A549 (cell line): ENCODE data around the gene PLA2G4A. TPM values are rescaled to one million over a fixed set of nuclear protein-coding genes. Genes with fewer than 3 reads are reported as not detected.
A peak's percentile ranks its signal among the peaks of the same experiment; 100 is the strongest.

ENCODE experiments used
- ATAC-seq, 2 experiments: fragments of 200-7000 bp in 1 of 2; fragments of >200 bp in 1 of 2; cut with Nextera tagmentation in 1 of 2; cut with Tn5 transposase in 1 of 2; 3 replicates each; pipeline versions ENCODE4 v1.8.0 to v1.9.1; 2018 to 2020; ENCODE audit warnings: mild to moderate bottlenecking in 1 of 2, moderate library complexity in 1 of 2
- CTCF ChIA-PET: fragments of 300-600 bp; sonication (Branson Sonifier 250); formaldehyde crosslinking; extraction: SDS; loops from one replicate; lab custom pipeline; 2021; ENCODE audit warnings: antibody characterized with exemption, inconsistent platforms; lab: Yijun Ruan, JAX
- POLR2A ChIA-PET: fragments of 350-600 bp; formaldehyde crosslinking; extraction: SDS; loops from one replicate; lab custom pipeline; 2021; ENCODE audit warnings: antibody characterized with exemption, inconsistent platforms; lab: Yijun Ruan, JAX
- DNase-seq, 2 experiments: peaks; one replicate each; pipeline versions ENCODE4 v3.0.0 to v3.0.0-alpha.2; 2011 to 2016; ENCODE audit warnings: low read depth in 1 of 2, low spot score in 1 of 2
- FAIRE-seq: peaks from 2 replicates; lab custom pipeline; 2011; peaks lifted over from hg19 to GRCh38; lab: Jason Lieb, UNC
- H3K27ac ChIP-seq, 2 experiments: fragments of >200 bp; sonication (Bioruptor Twin); formaldehyde crosslinking; 3 replicates each; pipeline ENCODE4 v1.5.1; 2016 to 2017
- H3K4me1 ChIP-seq: fragments of >200 bp; sonication (Bioruptor Twin); formaldehyde crosslinking; 3 replicates; pipeline ENCODE4 v1.6.1; 2016
- H3K4me2 ChIP-seq: fragments of >200 bp; sonication (Bioruptor Twin); formaldehyde crosslinking; 3 replicates; pipeline ENCODE4 v1.6.1; 2016
- H3K4me3 ChIP-seq: fragments of >200 bp; sonication (Bioruptor Twin); formaldehyde crosslinking; 3 replicates; pipeline ENCODE4 v1.5.1; 2016
- H3K9me3 ChIP-seq: fragments of >200 bp; sonication (Bioruptor Twin); formaldehyde crosslinking; 3 replicates; pipeline ENCODE4 v1.6.1; 2016
- ATOH8 ChIP-seq: fragments of 250-450 bp; sonication (Bioruptor Pico); IDR thresholded peaks from 2 replicates; pipeline ENCODE4 v1.5.0; 2020; ENCODE audit warnings: low read depth, mild to moderate bottlenecking, moderate library complexity
- BHLHE40 ChIP-seq: IDR thresholded peaks from 2 replicates; pipeline ENCODE4 v1.6.1; 2012; ENCODE audit warnings: low read depth, low read length, inconsistent platforms
- CHD2 ChIP-seq: fragments of 150-350 bp; IDR thresholded peaks from 2 replicates; pipeline ENCODE4 v1.6.1; 2014; ENCODE audit warnings: low read length; ENCODE audit not compliant: partially characterized antibody
- ELK1 ChIP-seq: fragments of 150-350 bp; IDR thresholded peaks from 2 replicates; pipeline ENCODE4 v1.6.1; 2014; ENCODE audit warnings: low read depth, mild to moderate bottlenecking, low read length
- EP300 ChIP-seq, 2 experiments: fragments of >200 bp; sonication (Bioruptor Twin); formaldehyde crosslinking; IDR thresholded peaks; 2 replicates in 1 of 2; 3 replicates in 1 of 2; pipeline ENCODE4 v1.6.1; 2016 to 2017
- FOSL2 ChIP-seq, 2 experiments: fragments of 450-650 bp in 1 of 2; fragments of >200 bp in 1 of 2; sonication (Bioruptor Twin) in 1 of 2; formaldehyde crosslinking; IDR thresholded peaks; 2 replicates each; pipeline versions ENCODE4 v1.5.0 to v1.6.1; 2016 to 2020; ENCODE audit warnings: mild to moderate bottlenecking in 1 of 2, moderate library complexity in 1 of 2
- FOXS1 ChIP-seq: fragments of 250-450 bp; sonication (Bioruptor Pico); IDR thresholded peaks from 2 replicates; pipeline ENCODE4 v1.5.0; 2020; ENCODE audit warnings: mild to moderate bottlenecking, moderate library complexity
- HES2 ChIP-seq: fragments of >200 bp; sonication (Bioruptor Twin); formaldehyde crosslinking; IDR thresholded peaks from 2 replicates; pipeline ENCODE4 v1.6.1; 2016
- HMGXB4 ChIP-seq: fragments of 250-450 bp; sonication (Bioruptor Pico); IDR thresholded peaks from 2 replicates; pipeline ENCODE4 v1.5.0; 2021; ENCODE audit warnings: mild to moderate bottlenecking, moderate library complexity, borderline replicate concordance
- HOXB13 ChIP-seq: fragments of 250-450 bp; sonication (Bioruptor Pico); IDR thresholded peaks from 2 replicates; pipeline ENCODE4 v1.5.0; 2020; ENCODE audit warnings: low read depth, mild to moderate bottlenecking, moderate library complexity
- HOXB5 ChIP-seq: fragments of 250-450 bp; sonication (Bioruptor Pico); IDR thresholded peaks from 2 replicates; pipeline ENCODE4 v1.5.0; 2020; ENCODE audit warnings: mild to moderate bottlenecking, moderate library complexity
- KDM1A ChIP-seq: fragments of 200-600 bp; sonication (generic); IDR thresholded peaks from 2 replicates; pipeline ENCODE4 v1.6.1; 2016; ENCODE audit warnings: low read depth, mild to moderate bottlenecking
- MAFK ChIP-seq: fragments of 450-650 bp; IDR thresholded peaks from 2 replicates; pipeline ENCODE4 v1.6.1; 2014; ENCODE audit not compliant: partially characterized antibody
- MAZ ChIP-seq: fragments of 150-350 bp; IDR thresholded peaks from 2 replicates; pipeline ENCODE4 v1.6.1; 2014; ENCODE audit warnings: antibody characterized with exemption, low read depth, low read length, borderline replicate concordance
- MYC ChIP-seq: IDR thresholded peaks from 2 replicates; pipeline ENCODE4 v1.6.1; 2012; ENCODE audit warnings: mild to moderate bottlenecking, inconsistent platforms, low read length, improper control_type of control experiment, borderline replicate concordance
- NPAS2 ChIP-seq: fragments of 250-450 bp; sonication (Bioruptor Pico); IDR thresholded peaks from 2 replicates; pipeline ENCODE4 v1.8.0; 2022; ENCODE audit warnings: mild to moderate bottlenecking, moderate library complexity, borderline replicate concordance
- PBX3 ChIP-seq: IDR thresholded peaks from 2 replicates; pipeline ENCODE4 v1.6.1; 2012
- POLR2A ChIP-seq: IDR thresholded peaks from 2 replicates; pipeline ENCODE4 v1.6.1; 2012; ENCODE audit warnings: mild to moderate bottlenecking, low read length
- POLR2AphosphoS2 ChIP-seq: conservative IDR thresholded peaks from 2 replicates; pipeline ENCODE4 v1.6.1; 2012; ENCODE audit warnings: low read length, improper control_type of control experiment, inconsistent platforms
- RAD21 ChIP-seq, 2 experiments: fragments of >200 bp in 1 of 2; sonication (Bioruptor Twin) in 1 of 2; formaldehyde crosslinking in 1 of 2; IDR thresholded peaks in 1 of 2; conservative IDR thresholded peaks in 1 of 2; 2 replicates in 1 of 2; 3 replicates in 1 of 2; pipeline ENCODE4 v1.6.1; 2012 to 2018; ENCODE audit warnings: inconsistent platforms in 1 of 2
- SMC3 ChIP-seq: fragments of >200 bp; sonication (Bioruptor Twin); formaldehyde crosslinking; IDR thresholded peaks from 3 replicates; pipeline ENCODE4 v1.6.1; 2018; ENCODE audit warnings: inconsistent platforms
- SREBF2 ChIP-seq: fragments of 450-650 bp; IDR thresholded peaks from 2 replicates; pipeline ENCODE4 v1.6.1; 2014; ENCODE audit warnings: mild to moderate bottlenecking, moderate library complexity
- TFCP2L1 ChIP-seq: fragments of 250-450 bp; sonication (Bioruptor Pico); IDR thresholded peaks from 2 replicates; pipeline ENCODE4 v1.5.0; 2021; ENCODE audit warnings: mild to moderate bottlenecking
- ZC3H11A ChIP-seq: fragments of 450-650 bp; IDR thresholded peaks from 2 replicates; pipeline ENCODE4 v1.6.1; 2014; ENCODE audit warnings: antibody characterized with exemption, mild to moderate bottlenecking
- WGBS: methylation state at CpG from one replicate; pipeline ENCODE4 v1.1.6; 2017; ENCODE audit errors: missing lambda C conversion rate; 5-methylcytosine and 5-hydroxymethylcytosine counted together
- polyA plus RNA-seq, 4 experiments: library from polyadenylated mRNA; depleted of rRNA in 3 of 4; stranded (reverse); fragments of >200 nt; fragmentation: RNase III in 1 of 4; extraction: RNeasy Plus Mini Kit Qiagen cat#74134 plus additional on column Dnase treatment in 1 of 4; gene quantifications; 2 replicates in 3 of 4; 3 replicates in 1 of 4; pipeline ENCODE4 v1.2.3, GENCODE V29; 2011 to 2017

PLA2G4A gene
- polyA plus RNA-seq, 2 of the 4 experiments (the other 2 are of a cell fraction), result 26.3 to 80.4 TPM

GRCh38 chr1:186953876-186954275 lies 125.1 kb downstream of the PLA2G4A start (continued):
- TF ChIP-seq ELK1 (no peak), KDM1A (no peak), RAD21 (conservative IDR thresholded peaks at IDR 0.05 in 1 of 2, IDR thresholded peaks at IDR 0.05 in 1 of 2) (no peak), POLR2AphosphoS2 (no peak), FOXS1 (CRISPR knock-in tag) (no peak), HMGXB4 (CRISPR knock-in tag) (no peak)
- TF ChIP-seq, all 56 proteins: peak for 0

GRCh38 chr1:186957314-186957713 lies 128.6 kb downstream of the PLA2G4A start:
- FAIRE-seq, result no peak
- no peak overlapping the region for H3K4me2 ChIP-seq

More at GRCh38 chr1:186957314-186957713, 128.6 kb downstream of the PLA2G4A start:
- Histone ChIP-seq H3K4me1 (peaks cover 22% of the 10 kb centered on the region), H3K27ac (peak overlapping the region; percentile 15 to 69; a peak in 5 of 6 replicates), H3K9me3 (no peaks in the 10 kb centered on the region), H3K4me3 (no peak overlapping the region)
- ChIA-PET CTCF (interaction anchor here (1.4 to 1.5 kb wide), 2 partner anchors 12 to 123 kb away, joined by 3 read pairs; no protein-coding TSS in a partner anchor), POLR2A (no interaction called here)
- TF ChIP-seq ELK1, result no peak
- TF ChIP-seq BHLHE40, result no peak
- no peak for TF ChIP-seq MAFK
- TF ChIP-seq HOXB13 (CRISPR knock-in tag), result no peak
- no peak for TF ChIP-seq CHD2
- no peak for TF ChIP-seq NPAS2 (CRISPR knock-in tag)
- TF ChIP-seq PBX3, result no peak
- TF ChIP-seq KDM1A, result no peak
- TF ChIP-seq TFCP2L1 (CRISPR knock-in tag), result no peak
- TF ChIP-seq MAZ, result no peak
- TF ChIP-seq SREBF2, result no peak
- TF ChIP-seq MYC, result no peak
- TF ChIP-seq ATOH8 (CRISPR knock-in tag), result no peak
- TF ChIP-seq HOXB5, result no peak
- TF ChIP-seq POLR2A, result no peak
- no peak for TF ChIP-seq SMC3
- no peak for TF ChIP-seq EP300 (IDR thresholded peaks at IDR 0.05)
- TF ChIP-seq FOSL2 (IDR thresholded peaks at IDR 0.05), result no peak
- TF ChIP-seq FOSL2 (CRISPR knock-in tag; IDR thresholded peaks at IDR 0.05), result no peak
- TF ChIP-seq ZC3H11A, result no peak
- no peak for TF ChIP-seq HES2
- no peak for ATAC-seq
- WGBS, result 36% methylated on average over 2 of the region's 2 CpGs
- DNase-seq, result no peak
